ENCODE data around the gene TNFRSF6B.

The TNFRSF6B gene

DNA sequence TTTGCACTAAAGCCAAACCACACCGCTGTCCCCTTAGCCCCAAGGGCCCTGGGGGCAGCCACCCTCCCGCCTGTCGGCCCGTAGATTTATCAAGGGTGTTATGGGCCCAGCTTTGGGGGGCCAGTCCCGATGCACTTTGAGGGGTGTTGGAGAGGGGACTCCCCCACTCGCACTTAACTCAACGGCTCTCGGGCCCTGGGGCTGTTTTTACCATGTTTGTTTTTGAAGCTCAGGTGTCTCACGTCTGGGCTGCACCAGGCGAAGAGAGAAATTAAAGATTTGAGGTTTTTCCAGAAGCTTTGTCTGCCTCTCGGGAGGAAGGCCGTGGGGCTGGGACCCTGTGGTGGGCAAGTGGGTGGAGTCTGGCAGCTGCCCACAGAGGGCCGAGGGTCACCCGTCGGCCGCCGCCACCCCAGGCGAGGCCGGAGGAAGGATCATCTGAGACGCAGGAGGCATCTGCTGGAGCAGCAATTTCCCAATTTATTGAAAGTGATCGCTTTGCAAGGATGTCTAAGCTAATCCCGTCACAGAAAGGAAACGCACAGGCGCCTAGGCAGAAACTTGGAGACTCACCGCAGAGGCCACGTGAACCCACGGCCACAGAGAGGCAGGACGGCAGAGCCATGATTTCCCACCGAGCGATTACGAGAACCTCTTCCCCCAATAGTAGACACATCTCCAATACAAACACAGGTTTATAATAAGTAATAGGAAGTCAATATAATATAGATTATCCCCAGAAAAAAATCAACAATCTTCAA is 46.9 kb downstream of the TNFRSF6B start:
- no peaks in the 10 kb centered on the region for H3K27me3 ChIP-seq (ENCODE audit: low read depth)
- peaks cover 9% of the 10 kb centered on the region for H3K4me1 ChIP-seq
- H3K36me3 ChIP-seq (replicated peaks) = peaks cover 30% of the 10 kb centered on the region
- no peak overlapping the region for H3K4me3 ChIP-seq
- DNase-seq (ENCODE audit: low spot score in 2 of 2) = no peak
- H3K9me3 ChIP-seq = no peaks in the 10 kb centered on the region
- in situ Hi-C loops (cut with MboI; ENCODE audit: low sequenced_read_pairs) = no loop called here

DNA sequence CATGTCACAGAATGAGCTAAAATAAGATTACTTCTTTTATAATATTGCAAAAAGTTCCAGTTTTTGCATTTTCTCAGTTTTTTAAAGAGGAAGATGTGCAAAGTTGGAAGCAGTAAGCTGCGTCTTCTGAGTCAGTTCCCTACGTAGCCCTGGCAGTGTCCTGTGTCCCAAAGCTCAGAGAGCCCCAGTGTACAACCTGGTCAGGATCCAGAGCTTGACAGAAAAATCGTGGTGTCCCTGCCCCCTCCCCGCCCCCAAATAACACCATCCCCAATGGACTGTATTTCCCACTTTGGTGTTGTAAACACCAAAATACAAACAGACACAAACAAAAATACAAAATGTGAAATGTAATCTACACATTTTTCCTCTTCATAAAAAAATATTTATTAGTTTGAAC is 47.7 kb downstream of the TNFRSF6B start:
- Histone ChIP-seq H3K4me1 (peaks cover 8% of the 10 kb centered on the region), H3K4me3 (no peak overlapping the region), H3K9me3 (no peaks in the 10 kb centered on the region), H3K27me3 (ENCODE audit: low read depth) (no peaks in the 10 kb centered on the region), H3K36me3 (replicated peaks) (peaks cover 30% of the 10 kb centered on the region)
- in situ Hi-C loops (cut with MboI; ENCODE audit: low sequenced_read_pairs) = no loop called here
- DNase-seq (ENCODE audit: low spot score in 2 of 2) = no peak

DNA sequence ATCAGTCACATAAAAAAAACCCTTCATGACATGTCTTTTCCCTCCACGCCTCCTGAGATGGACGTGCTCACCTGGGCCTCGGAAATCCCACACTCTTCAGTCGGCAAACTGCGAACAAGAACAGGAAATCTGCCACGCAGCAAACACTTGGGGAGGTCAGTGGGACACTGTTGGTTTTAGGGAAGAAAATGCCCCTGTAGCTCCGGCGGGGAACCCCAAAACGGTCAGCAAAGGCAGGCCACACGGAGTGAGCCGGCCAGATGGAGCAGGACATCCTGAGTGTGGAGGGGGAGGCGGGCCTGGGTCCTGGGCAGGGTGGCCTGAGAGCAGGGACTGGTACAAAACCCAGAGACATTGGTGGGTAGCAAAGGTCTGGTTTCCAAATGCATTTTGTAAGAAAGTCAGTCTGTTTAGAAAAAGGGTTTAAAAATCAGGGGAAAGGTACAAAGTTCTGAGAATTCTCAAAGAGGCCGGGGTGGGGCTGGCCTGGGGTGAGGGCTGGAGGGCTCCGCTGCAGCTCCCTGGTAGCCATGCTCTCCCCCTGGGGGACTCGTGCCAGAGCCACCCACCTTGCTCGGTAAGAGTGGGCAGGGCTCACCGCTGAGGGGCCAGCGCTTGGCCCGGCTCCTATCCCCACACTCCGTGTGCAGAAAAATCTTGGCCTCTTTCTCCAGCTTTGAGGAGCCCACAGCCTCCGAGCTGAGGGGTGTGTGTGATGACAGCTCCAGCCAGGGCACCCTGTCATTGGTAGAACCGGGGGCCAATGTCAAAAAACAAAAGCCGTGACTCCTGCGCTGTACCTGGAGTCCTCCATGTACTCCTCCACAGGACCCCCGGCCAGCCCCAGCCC is 48.3 kb downstream of the TNFRSF6B start:
- no peaks in the 10 kb centered on the region for H3K27me3 ChIP-seq (ENCODE audit: low read depth)
- no peak for DNase-seq (ENCODE audit: low spot score in 2 of 2)
- H3K9me3 ChIP-seq = no peaks in the 10 kb centered on the region
- in situ Hi-C loops (cut with MboI; ENCODE audit: low sequenced_read_pairs) = no loop called here
- peaks cover 7% of the 10 kb centered on the region for H3K4me1 ChIP-seq
- H3K36me3 ChIP-seq (replicated peaks) = peaks cover 30% of the 10 kb centered on the region
- no peak overlapping the region for H3K4me3 ChIP-seq

DNA sequence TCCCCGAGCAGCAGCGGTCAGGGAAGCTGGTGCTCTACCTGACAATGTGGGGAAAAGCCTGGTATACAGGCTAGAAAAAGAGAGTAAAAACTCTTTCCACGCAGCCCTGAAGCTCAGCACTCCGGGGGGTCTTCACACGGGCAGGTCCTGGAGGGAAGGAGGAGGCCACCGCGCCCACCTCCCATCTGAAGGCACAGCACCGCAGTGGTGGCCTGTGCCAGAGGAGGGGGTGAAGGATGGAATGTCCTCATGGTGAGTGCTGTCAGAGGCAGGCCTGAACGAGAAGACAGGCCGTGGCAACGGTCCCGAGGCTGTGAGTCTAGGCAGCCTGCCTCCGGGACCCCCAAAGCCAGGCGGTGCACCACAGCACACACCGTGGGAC is 49.0 kb downstream of the TNFRSF6B start:
- Histone ChIP-seq H3K4me1 (peaks cover 7% of the 10 kb centered on the region), H3K36me3 (replicated peaks) (peaks cover 30% of the 10 kb centered on the region), H3K27me3 (ENCODE audit: low read depth) (no peaks in the 10 kb centered on the region), H3K4me3 (no peak overlapping the region), H3K9me3 (no peaks in the 10 kb centered on the region)
- DNase-seq (ENCODE audit: low spot score in 2 of 2) = no peak
- in situ Hi-C loops (cut with MboI; ENCODE audit: low sequenced_read_pairs) = no loop called here

DNA sequence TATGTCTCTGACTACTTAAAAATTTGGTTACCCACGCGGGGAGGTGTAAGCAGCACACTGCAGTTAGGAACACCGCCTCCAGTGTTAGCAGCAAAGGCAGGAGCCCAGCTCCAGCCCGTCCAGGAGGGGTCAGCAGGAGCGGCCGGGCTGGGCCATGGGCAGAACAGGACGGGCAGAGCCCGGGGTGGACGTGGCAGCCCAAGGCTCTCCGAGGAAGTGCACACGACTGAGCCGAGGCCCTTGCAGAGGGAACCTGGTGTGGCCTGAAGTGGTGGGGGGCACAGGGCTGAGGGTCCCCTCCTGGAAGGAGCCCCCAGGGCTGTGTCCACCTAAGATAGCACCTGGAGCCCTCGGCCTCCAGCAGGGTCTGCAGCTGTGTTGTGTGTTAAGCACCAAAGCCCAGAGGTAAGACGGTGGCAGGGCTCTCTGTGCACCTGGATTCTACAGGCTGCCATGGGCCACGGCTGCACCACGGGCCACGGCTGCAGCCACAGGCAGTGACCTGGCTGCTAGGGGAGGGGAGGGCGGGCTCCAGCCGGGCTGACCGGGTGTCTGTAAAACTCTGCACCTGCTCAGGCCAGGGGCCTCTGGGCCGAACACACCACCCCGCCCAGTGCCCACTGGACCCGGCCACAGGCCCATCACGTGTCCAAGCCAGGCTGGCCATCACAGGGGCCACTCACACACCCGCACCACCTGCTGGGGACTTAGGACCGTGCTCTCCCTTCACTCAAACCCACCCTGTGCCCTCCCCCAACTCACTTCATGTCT is 49.7 kb downstream of the TNFRSF6B start:
- peaks cover 6% of the 10 kb centered on the region for H3K4me1 ChIP-seq
- H3K9me3 ChIP-seq = no peaks in the 10 kb centered on the region
- DNase-seq (ENCODE audit: low spot score in 2 of 2) = no peak
- no peak overlapping the region for H3K4me3 ChIP-seq
- H3K27me3 ChIP-seq (ENCODE audit: low read depth) = no peaks in the 10 kb centered on the region
- peaks cover 25% of the 10 kb centered on the region for H3K36me3 ChIP-seq (replicated peaks)
- in situ Hi-C loops (cut with MboI; ENCODE audit: low sequenced_read_pairs) = no loop called here

DNA sequence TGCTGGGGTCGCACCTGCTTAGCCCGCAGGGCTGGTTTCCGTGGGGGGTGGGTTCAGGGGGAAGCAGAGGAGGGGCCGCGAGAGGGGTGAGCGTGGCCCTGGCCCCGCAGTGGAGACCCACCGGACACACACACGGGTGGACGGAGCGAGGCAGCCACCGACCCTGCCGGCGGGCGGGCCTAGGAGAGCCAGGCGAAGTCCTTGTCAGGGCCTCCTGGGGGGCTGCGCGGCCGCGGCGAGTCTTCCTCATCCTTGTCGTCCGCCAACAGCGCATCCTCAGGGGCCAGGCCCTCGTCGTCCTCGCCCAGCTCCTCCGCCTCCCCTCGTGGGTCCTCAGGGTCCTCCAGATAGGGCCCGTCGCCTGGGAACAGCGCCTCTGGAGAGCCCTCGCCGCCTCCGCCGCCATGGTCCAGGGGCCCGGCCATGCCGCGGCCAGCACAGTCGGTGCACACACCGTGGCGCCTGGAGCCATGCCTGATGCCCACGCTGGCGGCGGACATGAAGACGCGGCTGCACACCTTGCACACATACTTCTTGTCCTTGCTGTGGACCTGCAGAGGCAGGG is 50.4 kb downstream of the TNFRSF6B start:
- Histone ChIP-seq H3K9me3 (no peaks in the 10 kb centered on the region), H3K27me3 (ENCODE audit: low read depth) (no peaks in the 10 kb centered on the region), H3K4me1 (no peaks in the 10 kb centered on the region), H3K4me3 (no peak overlapping the region), H3K36me3 (replicated peaks) (peaks cover 18% of the 10 kb centered on the region)
- no peak for DNase-seq (ENCODE audit: low spot score in 2 of 2)
- in situ Hi-C loops (cut with MboI; ENCODE audit: low sequenced_read_pairs) = no loop called here

DNA sequence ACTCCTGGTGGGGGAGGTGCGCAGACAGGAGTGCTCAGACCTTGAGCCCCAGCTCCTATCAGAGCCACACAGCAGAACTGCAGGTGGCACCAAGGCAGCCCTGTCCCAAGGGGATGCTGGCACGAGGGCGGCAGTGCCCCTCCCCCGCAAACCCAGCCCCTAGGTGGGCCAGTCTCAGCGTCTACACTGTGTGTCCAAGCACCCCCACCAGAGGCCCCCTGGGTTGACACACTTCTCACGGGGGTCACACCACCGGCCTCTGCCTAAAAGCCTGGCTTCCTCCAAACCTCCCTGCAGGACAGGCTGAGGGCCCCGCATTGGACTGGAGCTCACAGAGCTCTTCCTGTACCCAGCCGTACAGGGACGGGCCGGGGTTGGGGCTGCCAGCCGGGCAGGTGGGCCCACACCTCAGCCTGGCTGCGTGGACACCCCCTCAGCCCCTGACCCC is 51.2 kb downstream of the TNFRSF6B start:
- no peak for DNase-seq (ENCODE audit: low spot score in 2 of 2)
- in situ Hi-C loops (cut with MboI; ENCODE audit: low sequenced_read_pairs) = no loop called here
- no peak overlapping the region for H3K4me3 ChIP-seq
- no peaks in the 10 kb centered on the region for H3K9me3 ChIP-seq
- peaks cover 10% of the 10 kb centered on the region for H3K36me3 ChIP-seq (replicated peaks)
- no peaks in the 10 kb centered on the region for H3K27me3 ChIP-seq (ENCODE audit: low read depth)
- H3K4me1 ChIP-seq = no peaks in the 10 kb centered on the region
